ENCODE data around the gene SENP7.
A peak's percentile ranks its signal among the peaks of the same experiment; 100 is the strongest.
"Not testable (repeated sequence)": the region's sequence is repeated elsewhere in the genome, so short reads cannot be mapped to it uniquely, and the experiment has no call there.

SENP7 gene

GRCh38 chr3:101512646-101513418, at the start of gene SENP7:
Gene SENP7, minus strand, starts transcription at chr3:101513212. Its CDS starts 82 bp downstream, at chr3:101513130.
- Histone ChIP-seq H3K27me3 (ENCODE audit: insufficient read depth, low read length) (no peaks in the 10 kb centered on the region), H2AFZ (ENCODE audit: low read length) (peak within 1 kb of the TSS; percentile 8), H3K9ac (ENCODE audit: low read length) (peak within 1 kb of the TSS; percentile 66), H3K79me2 (ENCODE audit: insufficient read depth, low read length) (0 out of 2 replicates have a peak, but pooled peaks cover 6% of the 10 kb centered on the region), H3K27ac (ENCODE audit: low read depth, low read length, poor library complexity, severe bottlenecking) (peak within 1 kb of the TSS; percentile 65), H3K4me1 (ENCODE audit: insufficient read depth, low read length, severe bottlenecking) (peaks cover 26% of the 10 kb centered on the region), H4K20me1 (ENCODE audit: insufficient read depth, low read length) (no peaks in the 10 kb centered on the region), H3K36me3 (ENCODE audit: insufficient read depth, low read length) (no peaks in the 10 kb centered on the region), H3K4me2 (ENCODE audit: low read length) (peak within 1 kb of the TSS; percentile 79), H3K9me2 (ENCODE audit: low read depth, low read length) (no peaks in the 10 kb centered on the region), H3K9me3 (ENCODE audit: low read length) (no peaks in the 10 kb centered on the region), H3F3A (ENCODE audit: insufficient read depth, low read length) (no peaks in the 10 kb centered on the region), H3K4me3 (ENCODE audit: low read depth, low read length, poor library complexity, severe bottlenecking) (peak within 1 kb of the TSS; percentile 72)
- TF ChIP-seq EZH2 (IDR thresholded peaks at IDR 0.05; ENCODE audit: borderline replicate concordance, low read length), result no peak
- TF ChIP-seq CTCF (IDR thresholded peaks at IDR 0.05; ENCODE audit: low read length), result no peak

- Histone ChIP-seq H3K9me3 (ENCODE audit: low read length) (no peaks in the 10 kb centered on the region), H3K9me2 (ENCODE audit: low read depth, low read length) (no peaks in the 10 kb centered on the region), H3K79me2 (ENCODE audit: insufficient read depth, low read length) (peaks cover 29% of the 10 kb centered on the region), H3F3A (ENCODE audit: insufficient read depth, low read length) (no peaks in the 10 kb centered on the region), H3K4me1 (ENCODE audit: insufficient read depth, low read length, severe bottlenecking) (peaks cover 17% of the 10 kb centered on the region), H3K27ac (ENCODE audit: low read depth, low read length, poor library complexity, severe bottlenecking) (peak within 1 kb of the TSS; percentile 13), H3K27me3 (ENCODE audit: insufficient read depth, low read length) (no peaks in the 10 kb centered on the region), H3K36me3 (ENCODE audit: insufficient read depth, low read length) (peaks cover 23% of the 10 kb centered on the region), H4K20me1 (ENCODE audit: insufficient read depth, low read length) (no peaks in the 10 kb centered on the region), H3K9ac (ENCODE audit: low read length) (peak within 1 kb of the TSS; percentile 86), H3K4me3 (ENCODE audit: low read depth, low read length, poor library complexity, severe bottlenecking) (peak within 1 kb of the TSS; percentile 90), H3K4me2 (ENCODE audit: low read length) (peak within 1 kb of the TSS; percentile 72), H2AFZ (ENCODE audit: low read length) (peak within 1 kb of the TSS; percentile 86; the same call in 1 of the 2 replicates)
- TF ChIP-seq EZH2 (IDR thresholded peaks at IDR 0.05; ENCODE audit: borderline replicate concordance, low read length) (no peak), CTCF (IDR thresholded peaks at IDR 0.05; ENCODE audit: low read length) (no peak)
These were observed 48.8 kb upstream of the SENP7 start, which contains the start of gene TRMT10C for GRCh38 chr3:101561630-101562328. Gene TRMT10C, plus strand, starts transcription at chr3:101561868. Its CDS starts 2,914 bp downstream, at chr3:101564782.

GRCh38 chr3:101556064-101556463, 43.1 kb upstream of the SENP7 start:
- H3K27me3 ChIP-seq (ENCODE audit: insufficient read depth, low read length), result no peaks in the 10 kb centered on the region
- no peaks in the 10 kb centered on the region for H3K36me3 ChIP-seq (ENCODE audit: insufficient read depth, low read length)
- no peaks in the 10 kb centered on the region for H3K9me3 ChIP-seq (ENCODE audit: low read length)
- H3K79me2 ChIP-seq (ENCODE audit: insufficient read depth, low read length), result no peaks in the 10 kb centered on the region
- no peak overlapping the region for H2AFZ ChIP-seq (ENCODE audit: low read length)
- H3K4me3 ChIP-seq (ENCODE audit: low read depth, low read length, poor library complexity, severe bottlenecking), result no peak overlapping the region
- H3K9me2 ChIP-seq (ENCODE audit: low read depth, low read length), result no peaks in the 10 kb centered on the region
- no peak overlapping the region for H3K4me2 ChIP-seq (ENCODE audit: low read length)
- TF ChIP-seq EZH2 (IDR thresholded peaks at IDR 0.05; ENCODE audit: borderline replicate concordance, low read length) (no peak), CTCF (IDR thresholded peaks at IDR 0.05; ENCODE audit: low read length) (no peak)
- H4K20me1 ChIP-seq (ENCODE audit: insufficient read depth, low read length), result no peaks in the 10 kb centered on the region
- no peak overlapping the region for H3K9ac ChIP-seq (ENCODE audit: low read length)
- H3K27ac ChIP-seq (ENCODE audit: low read depth, low read length, poor library complexity, severe bottlenecking), result no peak overlapping the region
- no peaks in the 10 kb centered on the region for H3F3A ChIP-seq (ENCODE audit: insufficient read depth, low read length)
- peaks cover 5% of the 10 kb centered on the region for H3K4me1 ChIP-seq (ENCODE audit: insufficient read depth, low read length, severe bottlenecking)

DNA sequence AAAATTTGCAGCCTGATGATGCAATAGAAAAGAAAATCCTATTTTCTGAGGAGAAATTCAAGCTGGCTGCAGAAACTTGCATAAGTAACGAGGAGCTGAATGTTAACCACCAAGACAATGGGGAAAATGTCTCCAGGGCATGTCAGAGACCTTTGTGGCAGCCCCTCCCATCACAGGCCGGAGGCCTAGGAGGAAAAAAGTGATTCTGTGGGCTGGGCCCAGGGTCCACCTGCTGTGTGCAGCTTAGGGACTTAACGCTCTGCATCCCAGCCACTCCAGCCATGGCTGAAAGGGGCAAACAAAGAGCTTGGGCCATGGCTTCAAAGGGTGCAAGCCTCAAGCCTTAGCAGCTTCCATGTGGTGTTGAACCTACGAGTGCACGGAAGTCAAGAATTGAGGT, 40.4 kb upstream of the SENP7 start:
- not testable (repeated sequence) for H3K27me3 ChIP-seq (ENCODE audit: insufficient read depth, low read length); H3K27ac ChIP-seq (ENCODE audit: low read depth, low read length, poor library complexity, severe bottlenecking); H3F3A ChIP-seq (ENCODE audit: insufficient read depth, low read length); H3K4me2 ChIP-seq (ENCODE audit: low read length); H3K4me1 ChIP-seq (ENCODE audit: insufficient read depth, low read length, severe bottlenecking); H3K79me2 ChIP-seq (ENCODE audit: insufficient read depth, low read length); H3K9ac ChIP-seq (ENCODE audit: low read length); H3K9me3 ChIP-seq (ENCODE audit: low read length); H3K4me3 ChIP-seq (ENCODE audit: low read depth, low read length, poor library complexity, severe bottlenecking); H3K9me2 ChIP-seq (ENCODE audit: low read depth, low read length); H3K36me3 ChIP-seq (ENCODE audit: insufficient read depth, low read length); H2AFZ ChIP-seq (ENCODE audit: low read length); H4K20me1 ChIP-seq (ENCODE audit: insufficient read depth, low read length)

DNA sequence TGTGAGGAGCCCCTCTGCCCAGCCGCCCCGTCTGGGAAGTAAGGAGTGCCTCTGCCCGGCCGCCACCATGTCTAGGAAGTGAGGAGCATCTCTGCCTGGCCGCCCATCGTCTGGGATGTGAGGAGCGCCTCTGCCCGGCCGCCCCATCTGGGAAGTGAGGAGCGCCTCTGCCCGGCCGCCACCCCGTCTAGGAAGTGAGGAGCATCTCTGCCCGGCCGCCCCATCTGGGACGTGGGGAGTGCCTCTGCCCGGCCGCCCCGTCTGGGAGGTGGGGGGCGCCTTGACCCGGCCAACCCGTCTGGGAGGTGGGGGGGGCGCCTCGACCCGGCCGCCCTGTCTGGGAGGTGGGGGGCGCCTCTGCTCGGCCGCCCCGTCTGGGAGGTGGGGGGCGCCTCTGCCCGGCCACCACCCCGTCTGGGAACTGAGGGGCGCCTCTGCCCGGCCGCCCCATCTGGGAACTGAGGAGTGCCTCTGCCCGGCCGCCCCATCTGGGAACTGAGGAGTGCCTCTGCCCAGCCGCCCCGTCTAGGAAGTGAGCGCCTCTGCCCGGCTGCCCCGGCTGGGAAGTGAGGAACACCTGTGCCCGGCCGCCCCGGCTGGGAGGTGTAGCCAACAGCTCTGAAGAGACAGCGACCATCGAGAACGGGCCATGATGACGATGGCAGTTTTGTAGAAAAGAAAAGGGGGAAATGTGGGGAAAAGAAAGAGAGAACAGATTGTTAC, 38.5 kb upstream of the SENP7 start:
- not testable (repeated sequence) for H3K4me1 ChIP-seq (ENCODE audit: insufficient read depth, low read length, severe bottlenecking); H3K9me2 ChIP-seq (ENCODE audit: low read depth, low read length); H3K36me3 ChIP-seq (ENCODE audit: insufficient read depth, low read length); H3K9ac ChIP-seq (ENCODE audit: low read length); H2AFZ ChIP-seq (ENCODE audit: low read length); H3K27ac ChIP-seq (ENCODE audit: low read depth, low read length, poor library complexity, severe bottlenecking); H3K4me2 ChIP-seq (ENCODE audit: low read length); H3K9me3 ChIP-seq (ENCODE audit: low read length); H4K20me1 ChIP-seq (ENCODE audit: insufficient read depth, low read length); H3K27me3 ChIP-seq (ENCODE audit: insufficient read depth, low read length); H3K79me2 ChIP-seq (ENCODE audit: insufficient read depth, low read length); H3F3A ChIP-seq (ENCODE audit: insufficient read depth, low read length); H3K4me3 ChIP-seq (ENCODE audit: low read depth, low read length, poor library complexity, severe bottlenecking)
